Neural cell (in vitro differentiated cells): ENCODE measurements around the gene FAM118A. TPM values are rescaled to one million over a fixed set of nuclear protein-coding genes. Genes with fewer than 3 reads are reported as not detected.

ENCODE experiments used
- H2AFZ ChIP-seq: fragments of 200-600, 300-800 bp; sonication (generic), shearing (Covaris generic); 2 replicates; pipeline ENCODE4 v1.6.0; 2014; ENCODE audit warnings: low read depth, mild to moderate bottlenecking, antibody characterized with exemption, low read length, moderate library complexity
- H3F3A ChIP-seq: fragments of 200-600 bp; shearing (Covaris generic); 2 replicates; pipeline ENCODE4 v1.6.1; 2016; ENCODE audit warnings: mild to moderate bottlenecking, moderate library complexity, mixed read lengths, antibody characterized with exemption, low read length; ENCODE audit not compliant: insufficient read depth, poor library complexity, severe bottlenecking
- H3K27ac ChIP-seq: fragments of 200-600, 300-800 bp; sonication (generic), shearing (Covaris generic); 2 replicates; pipeline ENCODE4 v1.5.1; 2014; ENCODE audit warnings: mild to moderate bottlenecking, low read length, moderate library complexity
- H3K27me3 ChIP-seq: fragments of 300-800, 200-600 bp; sonication (generic), shearing (Covaris generic); 2 replicates; pipeline ENCODE4 v1.6.0; 2014; ENCODE audit warnings: mild to moderate bottlenecking, low read depth, low read length, moderate library complexity; ENCODE audit not compliant: insufficient read depth
- H3K36me3 ChIP-seq: fragments of 300-800, 200-600 bp; sonication (generic), shearing (Covaris generic); 2 replicates; pipeline ENCODE4 v1.5.1; 2014; ENCODE audit warnings: mild to moderate bottlenecking, antibody characterized with exemption, low read length, moderate library complexity; ENCODE audit not compliant: insufficient read depth
- H3K4me2 ChIP-seq: fragments of 300-800, 200-600 bp; sonication (generic), shearing (Covaris generic); 2 replicates; pipeline ENCODE4 v1.6.0; 2014; ENCODE audit warnings: mild to moderate bottlenecking, low read length
- H3K4me3 ChIP-seq: fragments of 300-800, 200-600 bp; sonication (generic), shearing (Covaris generic); 2 replicates; pipeline ENCODE4 v1.5.1; 2014; ENCODE audit warnings: mild to moderate bottlenecking, low read length, moderate library complexity
- H3K79me2 ChIP-seq: fragments of 200-600 bp; shearing (Covaris generic); replicated peaks from 2 replicates; pipeline ENCODE4 v1.6.0; 2014; ENCODE audit warnings: mild to moderate bottlenecking, low read length, moderate library complexity; ENCODE audit not compliant: insufficient read depth
- H3K9ac ChIP-seq: fragments of 300-800, 200-600 bp; sonication (generic), shearing (Covaris generic); 2 replicates; pipeline ENCODE4 v1.6.1; 2016; ENCODE audit warnings: mild to moderate bottlenecking, low read length, mixed read lengths
- H3K9me2 ChIP-seq: fragments of 200-600 bp; shearing (Covaris generic); 2 replicates; pipeline ENCODE4 v1.6.1; 2016; ENCODE audit warnings: mild to moderate bottlenecking, low read length, mixed read lengths; ENCODE audit not compliant: insufficient read depth
- H3K9me3 ChIP-seq: fragments of 200-600, 300-800 bp; sonication (generic), shearing (Covaris generic); 2 replicates; pipeline ENCODE4 v1.6.1; 2016; ENCODE audit warnings: mild to moderate bottlenecking, mixed run types, low read length, moderate library complexity, mixed read lengths
- H4K20me1 ChIP-seq: fragments of 200-600 bp; shearing (Covaris generic); 2 replicates; pipeline ENCODE4 v1.6.1; 2016; ENCODE audit warnings: mild to moderate bottlenecking, mixed run types; ENCODE audit not compliant: insufficient read depth
- CTCF ChIP-seq: fragments of 450-650 bp; IDR thresholded peaks from 2 replicates; pipeline ENCODE4 v1.5.1; 2014; ENCODE audit warnings: antibody characterized with exemption, mild to moderate bottlenecking, moderate library complexity; ENCODE audit not compliant: poor library complexity, severe bottlenecking
- EP300 ChIP-seq: fragments of 450-650 bp; conservative IDR thresholded peaks from 2 replicates; pipeline ENCODE4 v1.6.1; 2014; ENCODE audit warnings: antibody characterized with exemption, mild to moderate bottlenecking, moderate library complexity; ENCODE audit not compliant: poor library complexity, severe bottlenecking
- EZH2 ChIP-seq: fragments of 200-600, 300-800 bp; shearing (Covaris generic), sonication (generic); IDR thresholded peaks from 2 replicates; pipeline ENCODE4 v1.6.1; 2014; ENCODE audit warnings: antibody characterized with exemption, low read length, borderline replicate concordance, mild to moderate bottlenecking; ENCODE audit not compliant: insufficient read depth, poor library complexity, severe bottlenecking
- MXI1 ChIP-seq: fragments of 450-650 bp; conservative IDR thresholded peaks from 2 replicates; pipeline ENCODE4 v1.6.1; 2014; ENCODE audit warnings: antibody characterized with exemption, mild to moderate bottlenecking; ENCODE audit not compliant: poor library complexity, severe bottlenecking
- POLR2AphosphoS5 ChIP-seq: IDR thresholded peaks from 2 replicates; pipeline ENCODE4 v1.6.1; 2012
- RAD21 ChIP-seq: fragments of 450-650 bp; conservative IDR thresholded peaks from 2 replicates; pipeline ENCODE4 v1.6.1; 2014; ENCODE audit warnings: antibody characterized with exemption, mild to moderate bottlenecking, moderate library complexity
- REST ChIP-seq: IDR thresholded peaks from 2 replicates; pipeline ENCODE4 v1.6.1; 2012; ENCODE audit warnings: borderline replicate concordance
- SMC3 ChIP-seq: fragments of 450-650 bp; conservative IDR thresholded peaks from 2 replicates; pipeline ENCODE4 v1.6.1; 2014; ENCODE audit warnings: antibody characterized with exemption, mild to moderate bottlenecking, moderate library complexity; ENCODE audit not compliant: poor library complexity
- TAF1 ChIP-seq: IDR thresholded peaks from 2 replicates; pipeline ENCODE4 v1.6.1; 2012; ENCODE audit warnings: low read depth
- polyA plus RNA-seq: library from polyadenylated mRNA; depleted of rRNA; stranded (reverse); fragments of >200 nt; gene quantifications from 2 replicates; pipeline ENCODE4 v1.2.3, GENCODE V29; 2014

The FAM118A gene
- polyA plus RNA-seq, 1 donor from 2014 or later = 9.6 TPM

GRCh38 chr22:45317551-45318167, 7.9 kb downstream of the FAM118A start:
- no peaks in the 10 kb centered on the region for H4K20me1 ChIP-seq
- no peaks in the 10 kb centered on the region for H3K79me2 ChIP-seq
- no peak overlapping the region for H2AFZ ChIP-seq
- no peak overlapping the region for H3K4me3 ChIP-seq
- TF ChIP-seq CTCF = no peak
- TF ChIP-seq EP300 = no peak
- no peak for TF ChIP-seq REST
- no peak for TF ChIP-seq TAF1
- no peaks in the 10 kb centered on the region for H3K36me3 ChIP-seq
- H3K27ac ChIP-seq = no peak overlapping the region
- no peaks in the 10 kb centered on the region for H3K9me2 ChIP-seq
- no peaks in the 10 kb centered on the region for H3K9me3 ChIP-seq
- H3F3A ChIP-seq = no peaks in the 10 kb centered on the region
- H3K9ac ChIP-seq = no peak overlapping the region
- H3K27me3 ChIP-seq = no peaks in the 10 kb centered on the region
- H3K4me2 ChIP-seq = no peak overlapping the region

- no peaks in the 10 kb centered on the region for H3F3A ChIP-seq
- H3K9me2 ChIP-seq = no peaks in the 10 kb centered on the region
- no peaks in the 10 kb centered on the region for H3K79me2 ChIP-seq
- TF ChIP-seq RAD21 (no peak), REST (no peak), CTCF (no peak), POLR2AphosphoS5 (no peak), MXI1 (no peak), EP300 (no peak), TAF1 (no peak), SMC3 (no peak), EZH2 (no peak)
- no peaks in the 10 kb centered on the region for H3K36me3 ChIP-seq
- H3K27me3 ChIP-seq = no peaks in the 10 kb centered on the region
- no peaks in the 10 kb centered on the region for H3K9me3 ChIP-seq
- no peaks in the 10 kb centered on the region for H4K20me1 ChIP-seq
- no peak overlapping the region for H2AFZ ChIP-seq
- no peak overlapping the region for H3K9ac ChIP-seq
- H3K4me2 ChIP-seq = no peak overlapping the region
- no peak overlapping the region for H3K4me3 ChIP-seq
- no peak overlapping the region for H3K27ac ChIP-seq
These were observed 8.4 kb downstream of the FAM118A start for GRCh38 chr22:45318168-45318557.
